ENCODE results near the gene PAM.

Gene PAM

DNA sequence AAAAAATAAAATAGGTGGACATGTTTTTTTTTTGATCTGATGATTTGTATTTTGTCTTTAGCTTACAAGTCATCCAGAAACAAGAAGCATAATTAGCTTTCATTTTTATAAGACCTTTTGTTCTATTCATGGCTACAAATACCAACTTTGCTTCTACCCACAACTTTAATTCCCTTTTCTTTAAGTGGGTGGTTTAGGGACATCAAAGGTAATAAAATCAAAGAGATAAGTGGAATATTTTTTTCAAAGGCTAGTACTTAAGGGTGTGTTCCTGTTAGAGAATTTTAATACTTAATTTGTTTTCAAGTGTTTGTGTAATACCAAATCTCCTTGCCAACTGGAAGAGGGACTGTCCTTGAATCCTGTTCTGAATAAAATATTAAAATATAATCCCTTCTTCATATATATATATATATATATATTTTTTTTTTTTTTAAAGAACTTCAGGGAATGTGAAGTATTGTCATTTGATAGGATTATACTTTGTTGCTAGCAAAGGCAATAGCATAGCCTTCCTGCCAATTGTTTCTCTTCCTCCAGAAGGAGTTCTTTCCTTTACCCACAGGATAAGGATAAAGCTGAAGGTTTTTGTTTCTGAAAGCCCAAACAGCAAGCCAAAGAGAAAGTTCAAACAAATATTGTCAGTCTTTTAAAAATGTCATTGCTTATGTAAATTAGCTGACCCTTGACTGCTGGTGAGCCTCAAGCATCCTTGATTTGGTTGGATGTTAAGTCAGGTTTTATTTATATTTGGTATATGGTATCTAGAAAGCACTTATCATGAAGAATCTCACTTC lies 108.9 kb downstream of the PAM start:
- DNase-seq: no peak

DNA sequence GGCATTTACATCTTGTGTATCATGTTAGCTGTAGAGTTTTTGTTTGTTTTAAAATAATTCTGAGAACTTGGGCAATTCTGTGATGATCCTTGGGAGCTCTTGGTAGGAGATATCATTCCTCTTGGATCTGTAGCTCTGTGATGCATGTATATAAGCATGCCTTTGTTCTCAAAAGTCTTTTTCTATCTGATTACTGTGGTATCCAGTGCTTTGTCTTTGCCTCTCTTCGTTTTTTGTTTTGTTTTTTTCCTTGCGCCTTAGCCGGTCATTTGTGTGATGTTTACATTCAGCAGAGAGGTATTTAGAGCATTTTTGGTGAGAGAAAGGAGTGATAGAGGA lies 110.0 kb downstream of the PAM start:
- no peak for DNase-seq

DNA sequence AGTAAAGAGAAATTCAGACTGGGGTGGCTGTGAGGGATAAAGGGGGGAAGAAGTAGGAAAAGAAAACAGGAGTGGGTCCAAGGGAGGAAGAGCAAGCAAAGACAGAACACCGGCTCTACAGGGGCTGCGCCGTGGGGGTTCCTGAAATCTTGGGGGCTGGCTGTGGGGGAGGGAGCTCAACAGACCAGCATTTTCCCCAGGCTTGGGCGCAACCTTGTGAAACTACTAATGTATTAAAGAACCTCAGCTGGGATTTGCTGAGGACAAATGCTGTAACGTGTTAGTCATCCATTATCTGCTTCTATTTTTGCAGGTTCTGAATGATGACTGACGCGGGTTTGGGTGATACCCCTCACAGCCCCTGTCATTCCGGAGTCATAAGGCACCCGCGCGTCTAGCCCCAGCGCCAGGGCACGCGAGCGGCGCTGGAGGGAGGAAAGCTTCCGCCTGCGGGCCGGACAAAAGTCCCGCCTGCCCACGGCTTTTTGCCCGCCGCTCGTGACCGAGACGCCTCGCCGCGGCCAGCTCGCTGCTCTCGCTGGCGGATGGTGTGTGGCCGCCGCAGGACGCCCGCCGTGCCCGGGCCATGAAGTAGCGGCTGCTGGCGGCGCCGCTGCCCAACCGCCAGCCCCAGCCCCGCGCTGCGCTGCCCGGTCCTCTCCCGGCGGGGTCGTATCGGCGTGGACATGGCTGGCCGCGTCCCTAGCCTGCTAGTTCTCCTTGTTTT lies 110.6 kb downstream of the PAM start:
- DNase-seq: peak in 1 of 2 experiments; percentile 23

DNA sequence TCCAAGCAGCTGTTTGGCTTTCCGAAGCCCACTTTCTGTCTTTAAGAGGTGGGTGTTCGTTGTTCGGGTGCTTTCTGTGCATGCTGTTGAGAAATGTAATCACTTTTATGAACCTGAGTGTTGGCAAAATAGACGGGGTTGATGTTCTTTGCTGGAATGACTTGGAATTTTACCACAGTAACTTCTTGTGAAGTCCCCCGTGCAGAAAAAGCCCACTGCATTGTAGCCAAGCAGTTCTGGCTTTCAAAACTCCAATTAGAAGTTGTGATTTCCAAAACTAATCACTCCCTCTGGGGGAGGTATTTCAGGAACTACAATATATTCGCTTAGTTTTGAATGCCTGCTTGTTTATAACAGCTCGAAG lies 111.1 kb downstream of the PAM start:
- DNase-seq: no peak

GRCh38 chr5:102867992-102868662 lies 113.0 kb downstream of the PAM start:
- no peak for DNase-seq

DNA sequence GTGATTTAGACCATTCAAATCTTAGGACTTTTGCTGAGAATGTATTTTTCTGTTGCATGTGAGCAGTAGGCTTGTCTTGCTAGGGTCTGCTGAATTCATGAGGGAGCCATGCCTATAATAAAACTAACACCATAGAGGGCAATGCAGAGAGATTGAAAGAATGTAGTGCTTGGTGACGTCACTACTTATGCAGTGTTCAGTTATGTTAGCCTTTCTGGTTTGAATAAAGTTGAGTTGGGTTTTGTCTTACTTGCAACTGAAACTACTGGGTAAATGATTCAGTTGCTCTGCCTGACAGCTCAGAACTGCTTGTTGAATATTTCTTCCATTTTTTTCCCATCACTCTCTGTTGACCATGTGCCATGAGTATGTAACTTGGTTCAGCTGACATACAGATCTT lies 114.1 kb downstream of the PAM start:
- no peak for DNase-seq

DNA sequence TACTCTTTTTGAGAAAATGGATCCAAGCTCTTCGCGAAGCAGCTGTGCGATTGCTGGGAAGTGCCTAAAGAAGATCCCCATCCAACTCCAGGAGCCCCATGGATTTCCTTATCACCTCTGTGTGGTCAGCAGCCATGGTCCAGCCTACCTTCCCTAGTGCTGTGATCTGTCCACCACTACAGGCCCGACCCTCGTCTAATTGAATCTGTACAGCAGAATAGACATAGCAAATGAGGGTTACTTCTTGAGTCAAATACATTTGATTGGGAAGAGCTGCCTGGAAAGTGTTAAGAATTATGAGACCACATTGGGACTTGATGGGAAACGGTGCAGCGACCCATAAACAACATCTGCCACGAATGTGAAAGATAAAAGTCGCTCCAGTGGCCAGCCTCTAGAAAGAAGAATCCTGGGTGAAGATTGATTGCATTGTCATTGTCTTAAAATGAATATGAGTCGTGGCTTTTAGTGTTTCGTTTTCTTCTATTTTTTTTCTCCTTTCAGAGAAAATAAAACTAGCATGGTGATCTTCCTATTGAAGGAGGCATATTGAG lies 118.4 kb downstream of the PAM start:
- no peak for DNase-seq

DNA sequence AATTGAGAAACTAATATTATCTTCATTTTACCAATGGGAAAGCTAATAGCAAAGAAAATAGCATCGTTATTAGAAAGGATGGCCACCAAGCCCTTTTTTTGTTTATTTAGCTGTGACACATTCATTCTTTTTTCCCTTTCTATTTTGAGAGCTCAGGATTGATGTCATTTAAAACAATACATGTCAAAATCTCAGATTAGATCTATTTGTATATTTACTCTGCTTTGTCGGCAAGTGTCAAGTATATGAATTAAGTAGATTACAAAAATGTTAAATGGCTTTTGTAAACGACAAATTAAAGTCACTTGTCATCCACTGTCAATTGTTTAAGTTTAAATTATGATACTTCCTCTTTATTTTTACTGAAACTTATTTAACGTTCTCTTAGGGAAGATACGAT lies 118.9 kb downstream of the PAM start:
- no peak for DNase-seq

GRCh38 chr5:102875721-102876123 lies 120.6 kb downstream of the PAM start:
- no peak for DNase-seq

- DNase-seq: no peak
These were observed 121.5 kb downstream of the PAM start for GRCh38 chr5:102876610-102877009.

DNA sequence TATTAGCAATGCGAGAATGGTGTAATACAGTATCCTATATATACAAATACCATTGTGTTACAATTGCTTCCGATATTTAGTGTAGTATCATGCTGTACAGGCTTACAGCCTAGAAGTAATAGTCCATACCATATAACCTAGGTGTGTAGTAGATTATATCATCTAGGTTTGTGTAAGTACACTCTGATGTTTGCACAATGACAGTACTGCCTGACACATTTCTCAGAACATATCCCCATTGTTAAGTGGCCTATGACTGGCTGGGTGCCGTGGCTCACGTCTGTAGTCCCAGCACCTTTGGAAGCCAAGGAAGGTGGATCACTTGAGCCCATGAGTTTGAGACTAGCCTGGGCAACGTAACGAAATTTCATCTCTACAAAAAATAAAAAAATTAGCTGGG lies 124.6 kb downstream of the PAM start:
- no peak for DNase-seq

GRCh38 chr5:102886586-102886985 lies 131.5 kb downstream of the PAM start:
- no peak for DNase-seq

GRCh38 chr5:102888483-102888882 lies 133.4 kb downstream of the PAM start:
- DNase-seq: no peak

DNA sequence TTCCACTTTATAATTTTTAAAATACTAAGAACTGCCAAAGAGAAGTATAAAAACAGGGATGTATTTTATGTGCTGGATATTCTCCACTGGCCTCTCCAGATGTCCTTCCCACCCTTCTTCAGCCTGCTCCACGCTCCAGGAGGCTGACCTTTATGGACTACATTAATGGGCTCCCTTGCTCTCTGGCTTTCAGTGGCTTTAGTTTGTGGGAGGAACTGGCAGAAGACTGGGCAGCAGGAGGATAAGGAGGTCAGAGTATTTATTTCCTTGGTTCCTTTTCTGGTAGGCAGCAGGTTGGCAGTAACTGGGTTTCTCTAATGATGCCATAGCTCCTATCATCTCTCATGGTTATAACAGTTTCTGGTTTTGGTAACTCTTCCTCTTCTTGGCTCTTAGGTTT lies 133.9 kb downstream of the PAM start:
- DNase-seq: no peak

DNA sequence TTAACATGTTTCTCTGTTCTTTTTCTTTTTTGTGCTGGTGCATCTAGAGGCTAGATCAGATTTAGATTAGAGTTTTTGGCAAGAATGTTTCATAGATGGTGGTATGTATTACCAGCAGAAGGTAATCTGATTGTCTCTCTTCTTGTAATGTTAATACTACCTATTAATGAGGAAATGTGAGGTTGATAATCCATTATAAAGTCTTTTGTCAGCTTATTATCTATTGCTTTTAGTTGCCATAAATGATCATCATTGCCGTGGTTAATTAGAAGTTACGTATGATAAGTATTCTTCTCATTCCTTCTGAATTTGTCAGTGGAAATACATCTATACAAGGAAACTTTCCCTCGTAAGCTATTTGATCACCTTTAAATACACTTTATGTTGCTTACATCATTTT lies 135.0 kb downstream of the PAM start:
- DNase-seq: no peak

- DNase-seq: no peak
These were observed 136.1 kb downstream of the PAM start for GRCh38 chr5:102891175-102891574.

DNA sequence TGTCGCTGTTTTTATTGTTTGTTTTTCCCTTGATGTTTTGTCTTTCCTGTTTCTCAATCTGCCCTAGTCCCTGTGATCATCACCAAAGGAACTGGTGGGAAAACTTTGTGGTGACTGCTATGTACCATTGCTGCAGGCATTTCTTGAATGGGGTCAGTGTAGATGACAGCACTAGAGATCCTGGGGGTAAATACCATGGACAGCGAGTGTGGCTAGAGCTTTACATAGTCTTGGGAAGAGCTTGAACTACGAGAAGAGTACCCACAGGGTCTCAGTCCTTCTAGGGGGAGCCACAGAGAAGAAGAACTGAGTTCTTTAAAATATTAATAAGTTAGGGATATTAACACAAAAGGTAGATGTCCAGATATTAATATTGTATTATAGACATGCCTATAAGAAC lies 138.8 kb downstream of the PAM start:
- DNase-seq: no peak

DNA sequence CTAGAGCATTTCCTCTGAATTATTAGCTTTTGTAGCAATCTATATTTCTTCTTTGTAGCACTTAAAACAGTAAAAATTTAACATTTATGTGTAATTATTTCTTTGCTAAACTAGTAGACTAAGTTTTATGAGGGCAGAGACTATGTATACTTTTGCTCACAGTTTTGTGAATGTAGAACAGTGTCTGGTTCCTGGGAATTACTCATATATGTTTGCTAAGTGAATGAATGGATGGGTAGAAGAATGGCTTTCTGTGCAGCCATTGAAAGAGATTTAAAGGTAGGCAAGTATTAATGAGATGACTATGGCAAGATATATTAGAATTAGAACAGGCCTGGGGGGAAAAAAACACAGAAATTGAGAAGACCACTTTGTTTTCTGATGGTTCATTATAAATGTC lies 140.1 kb downstream of the PAM start:
- DNase-seq: no peak

DNA sequence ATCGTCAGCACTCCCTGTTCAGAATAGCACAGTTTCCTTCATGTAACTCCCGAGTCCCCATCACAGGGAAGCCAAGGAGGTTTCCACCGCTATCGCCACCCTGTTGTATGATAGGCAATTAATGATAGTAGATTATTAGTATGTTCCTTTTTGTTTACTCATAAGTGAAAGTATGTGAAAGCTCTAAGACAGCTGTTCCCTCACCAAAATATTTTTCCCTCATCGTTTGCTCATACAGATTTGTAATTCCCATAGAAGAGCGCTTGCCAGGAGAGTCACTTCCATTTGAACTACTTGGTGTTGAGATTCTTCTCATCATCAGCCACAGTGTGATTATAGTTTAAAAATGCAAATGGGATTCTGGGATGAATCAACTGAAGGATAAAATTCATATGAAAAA lies 140.9 kb downstream of the PAM start:
- no peak for DNase-seq

- DNase-seq: no peak
These were observed 146.5 kb downstream of the PAM start for GRCh38 chr5:102901424-102902134.

DNA sequence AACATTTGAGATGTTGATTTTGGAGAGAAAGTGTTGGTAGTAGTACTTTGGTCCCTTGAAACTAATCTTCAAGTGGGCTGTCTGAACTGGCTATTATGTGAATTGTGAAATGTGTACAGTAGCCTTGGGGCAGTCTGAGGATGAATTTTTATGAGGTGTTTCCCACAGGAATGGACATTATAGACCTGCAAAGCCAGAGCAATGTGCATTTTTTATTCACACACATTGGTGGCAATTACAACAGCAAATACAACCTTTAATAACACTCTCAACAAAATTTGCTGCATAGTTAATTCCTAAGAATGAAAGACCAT lies 147.0 kb downstream of the PAM start:
- no peak for DNase-seq

- DNase-seq: no peak
These were observed 147.5 kb downstream of the PAM start for GRCh38 chr5:102902647-102903046.

GRCh38 chr5:102903074-102903871 lies 148.2 kb downstream of the PAM start:
- no peak for DNase-seq
